ENCODE data around the gene APOBEC2. TPM values are rescaled to one million over a fixed set of nuclear protein-coding genes. Genes with fewer than 3 reads are reported as not detected.

The APOBEC2 gene
- total RNA-seq, 1 donor from 2014 or later = 219 TPM

DNA sequence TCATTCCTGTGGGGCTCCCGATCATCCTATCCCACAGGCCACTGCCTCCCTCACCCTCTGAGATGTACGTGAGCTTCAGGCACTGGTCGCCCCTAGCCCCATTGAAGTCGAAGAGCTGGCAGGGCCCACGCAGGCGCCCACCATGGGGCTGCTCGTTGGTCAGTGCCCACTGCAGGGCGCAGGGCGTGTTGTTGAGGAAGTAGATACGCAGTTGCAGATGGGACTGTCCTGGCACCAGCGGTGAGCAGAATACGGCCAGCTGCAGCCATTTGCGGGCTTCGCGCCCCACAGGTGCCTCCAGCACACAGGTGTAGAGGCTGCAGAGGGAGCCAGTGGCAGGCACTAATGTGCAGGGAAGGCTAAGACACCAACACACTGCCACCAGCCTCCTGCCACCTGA lies 20.2 kb upstream of the APOBEC2 start:
- Histone ChIP-seq H3K27ac (replicated peaks) (no peak overlapping the region), H3K4me1 (peaks cover 9% of the 10 kb centered on the region), H3K27me3 (ENCODE audit: low read depth) (no peaks in the 10 kb centered on the region), H3K4me3 (no peak overlapping the region), H3K36me3 (no peaks in the 10 kb centered on the region), H3K9me3 (replicated peaks) (no peaks in the 10 kb centered on the region)
- TF ChIP-seq CTCF (IDR thresholded peaks at IDR 0.05; ENCODE audit: borderline replicate concordance) = no peak
- DNase-seq = no peak
- intact Hi-C loops (cut with micrococcal nuclease) = no loop called here

GRCh38 chr6:41033776-41034175 lies 19.2 kb upstream of the APOBEC2 start:
- Histone ChIP-seq H3K9me3 (replicated peaks) (no peaks in the 10 kb centered on the region), H3K4me1 (peaks cover 1% of the 10 kb centered on the region), H3K36me3 (no peaks in the 10 kb centered on the region), H3K27ac (replicated peaks) (no peak overlapping the region), H3K4me3 (no peak overlapping the region), H3K27me3 (ENCODE audit: low read depth) (no peaks in the 10 kb centered on the region)
- no peak for TF ChIP-seq CTCF (IDR thresholded peaks at IDR 0.05; ENCODE audit: borderline replicate concordance)
- DNase-seq = no peak
- intact Hi-C loops (cut with micrococcal nuclease) = no loop called here

GRCh38 chr6:41036186-41036585 lies 16.8 kb upstream of the APOBEC2 start:
- no peaks in the 10 kb centered on the region for H3K27me3 ChIP-seq (ENCODE audit: low read depth)
- no peak overlapping the region for H3K4me3 ChIP-seq
- H3K4me1 ChIP-seq = peaks cover 7% of the 10 kb centered on the region
- no peaks in the 10 kb centered on the region for H3K36me3 ChIP-seq
- TF ChIP-seq CTCF (IDR thresholded peaks at IDR 0.05; ENCODE audit: borderline replicate concordance) = no peak
- no peak for DNase-seq
- H3K9me3 ChIP-seq (replicated peaks) = no peaks in the 10 kb centered on the region
- intact Hi-C loops (cut with micrococcal nuclease) = no loop called here
- H3K27ac ChIP-seq (replicated peaks) = no peak overlapping the region

DNA sequence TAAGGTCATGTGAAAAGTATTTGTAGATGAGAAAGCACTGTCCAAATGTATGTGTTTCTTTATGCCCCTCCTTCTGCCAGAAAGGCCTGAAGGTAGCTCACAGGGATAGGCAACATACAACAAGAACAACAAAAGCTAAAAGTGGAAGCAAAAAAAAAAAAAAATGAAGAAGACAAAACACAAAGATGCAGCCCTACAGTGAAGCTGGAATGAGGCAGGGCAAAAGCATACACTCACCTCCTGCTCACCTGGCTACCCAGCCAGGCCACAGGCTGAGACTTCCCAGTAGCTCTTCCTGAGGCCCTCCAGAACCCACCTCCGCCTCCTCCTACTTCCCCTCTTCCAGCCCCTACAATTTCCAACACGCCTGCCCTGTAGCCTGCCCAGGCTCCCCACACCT lies 16.4 kb upstream of the APOBEC2 start:
- Histone ChIP-seq H3K4me1 (peaks cover 7% of the 10 kb centered on the region), H3K4me3 (no peak overlapping the region), H3K36me3 (no peaks in the 10 kb centered on the region), H3K9me3 (replicated peaks) (no peaks in the 10 kb centered on the region), H3K27ac (replicated peaks) (no peak overlapping the region), H3K27me3 (ENCODE audit: low read depth) (no peaks in the 10 kb centered on the region)
- intact Hi-C loops (cut with micrococcal nuclease) = no loop called here
- TF ChIP-seq CTCF (IDR thresholded peaks at IDR 0.05; ENCODE audit: borderline replicate concordance) = no peak
- DNase-seq = no peak

GRCh38 chr6:41037107-41037900 lies 15.7 kb upstream of the APOBEC2 start:
- H3K27ac ChIP-seq (replicated peaks) = no peak overlapping the region
- no peaks in the 10 kb centered on the region for H3K36me3 ChIP-seq
- no peak for DNase-seq
- no peak for TF ChIP-seq CTCF (IDR thresholded peaks at IDR 0.05; ENCODE audit: borderline replicate concordance)
- no peak overlapping the region for H3K4me3 ChIP-seq
- peaks cover 7% of the 10 kb centered on the region for H3K4me1 ChIP-seq
- no peaks in the 10 kb centered on the region for H3K9me3 ChIP-seq (replicated peaks)
- intact Hi-C loops (cut with micrococcal nuclease) = no loop called here
- no peaks in the 10 kb centered on the region for H3K27me3 ChIP-seq (ENCODE audit: low read depth)
